ENCODE data around the gene CYB561D2.
"Not testable (repeated sequence)": the region's sequence is repeated elsewhere in the genome, so short reads cannot be mapped to it uniquely, and the experiment has no call there.

Gene CYB561D2, protein sequence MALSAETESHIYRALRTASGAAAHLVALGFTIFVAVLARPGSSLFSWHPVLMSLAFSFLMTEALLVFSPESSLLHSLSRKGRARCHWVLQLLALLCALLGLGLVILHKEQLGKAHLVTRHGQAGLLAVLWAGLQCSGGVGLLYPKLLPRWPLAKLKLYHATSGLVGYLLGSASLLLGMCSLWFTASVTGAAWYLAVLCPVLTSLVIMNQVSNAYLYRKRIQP

DNA sequence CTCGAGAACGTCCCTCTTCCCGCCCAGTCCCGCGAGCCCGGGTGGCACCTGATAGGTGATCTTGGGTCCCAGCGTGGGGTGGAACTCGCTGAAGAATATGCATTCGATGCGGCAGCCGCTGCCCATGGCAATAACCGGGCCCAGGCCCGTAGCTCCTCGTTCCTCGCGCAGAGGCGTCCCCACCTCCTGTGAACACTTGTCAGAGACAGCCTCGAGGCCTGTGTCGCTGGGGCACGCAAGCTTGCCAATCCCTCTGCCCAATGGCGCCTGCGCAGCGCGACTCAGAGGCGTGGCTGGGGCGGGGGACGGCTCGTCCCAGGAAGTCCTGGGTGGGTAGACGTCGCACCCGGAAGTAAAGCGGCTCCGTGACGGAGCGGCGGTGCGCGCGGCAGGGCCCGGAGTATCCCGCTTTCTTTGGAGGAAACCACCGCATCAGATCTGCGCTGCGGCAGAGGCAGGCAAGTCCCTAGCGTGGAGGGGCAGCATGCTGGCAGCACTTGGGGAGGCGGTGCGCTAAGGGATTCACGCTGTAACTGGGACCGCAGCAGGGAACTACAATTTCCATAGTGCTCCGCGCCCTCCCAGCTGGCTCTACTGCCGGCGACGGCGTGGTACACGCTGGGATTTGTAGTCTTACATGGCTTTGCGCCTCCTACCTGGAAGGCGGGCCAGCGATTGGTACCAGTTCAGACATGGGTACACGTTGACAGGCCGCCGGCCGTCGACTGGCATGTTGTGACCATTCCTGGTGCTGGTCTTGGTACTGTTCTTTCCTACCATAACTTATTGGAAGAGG is at the start of gene CYB561D2, which contains the start of gene NPRL2:
Gene CYB561D2 (plus strand): TSS at position 336 of the 796 bp plus-strand sequence. CDS start 572 bp downstream, outside the sequence.
Gene NPRL2 (minus strand): TSS at position 249 of the 796 bp plus-strand sequence. CDS start 123 bp downstream, at position 126.
- DNase-seq (ENCODE audit: low read depth), result peak; percentile 99

DNA sequence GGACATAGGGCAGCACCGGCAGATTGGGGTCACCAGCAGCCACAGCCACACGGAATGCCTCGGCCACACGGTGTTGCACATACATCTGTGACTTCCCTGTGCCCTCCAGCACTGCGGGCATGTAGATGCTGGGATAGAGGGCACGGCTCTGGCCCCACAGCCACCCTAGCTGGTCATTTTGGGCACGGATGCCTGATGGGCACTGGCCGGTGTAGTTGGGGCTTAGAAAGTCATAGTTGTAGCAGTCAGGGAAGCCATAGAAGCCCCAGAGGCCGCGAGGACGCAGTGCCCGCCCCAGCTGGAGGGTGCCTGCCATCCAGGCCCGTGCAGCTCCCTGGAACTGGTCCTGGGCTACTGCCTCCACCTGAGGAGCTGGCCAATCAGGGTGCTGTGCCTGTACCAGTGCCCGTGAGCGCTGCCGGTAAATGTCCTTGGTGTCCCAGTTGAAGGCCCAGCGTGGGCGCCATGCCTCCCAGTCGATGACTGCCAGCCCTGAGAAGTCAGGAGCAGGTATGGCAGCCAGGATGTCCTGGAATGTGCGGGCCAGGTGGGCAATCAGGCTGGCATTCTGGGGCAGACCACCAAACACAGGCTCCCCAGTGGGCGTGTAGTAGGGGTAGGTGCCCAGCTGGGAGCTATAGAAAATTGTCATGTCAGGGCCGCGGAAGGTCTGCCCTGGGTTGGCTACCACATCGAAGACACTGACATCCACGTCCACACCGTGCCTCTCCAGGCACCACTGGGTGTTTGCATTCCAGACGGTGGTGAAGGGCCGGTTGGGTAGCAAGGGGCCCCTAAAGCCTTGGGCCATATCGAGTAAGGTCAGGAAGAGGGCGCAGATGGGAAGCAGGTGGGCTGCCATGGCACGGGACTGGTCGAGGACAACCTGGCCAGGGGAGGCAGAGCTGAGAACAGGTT is 48.3 kb upstream of the CYB561D2 start:
- no peak for DNase-seq (ENCODE audit: low read depth)

DNA sequence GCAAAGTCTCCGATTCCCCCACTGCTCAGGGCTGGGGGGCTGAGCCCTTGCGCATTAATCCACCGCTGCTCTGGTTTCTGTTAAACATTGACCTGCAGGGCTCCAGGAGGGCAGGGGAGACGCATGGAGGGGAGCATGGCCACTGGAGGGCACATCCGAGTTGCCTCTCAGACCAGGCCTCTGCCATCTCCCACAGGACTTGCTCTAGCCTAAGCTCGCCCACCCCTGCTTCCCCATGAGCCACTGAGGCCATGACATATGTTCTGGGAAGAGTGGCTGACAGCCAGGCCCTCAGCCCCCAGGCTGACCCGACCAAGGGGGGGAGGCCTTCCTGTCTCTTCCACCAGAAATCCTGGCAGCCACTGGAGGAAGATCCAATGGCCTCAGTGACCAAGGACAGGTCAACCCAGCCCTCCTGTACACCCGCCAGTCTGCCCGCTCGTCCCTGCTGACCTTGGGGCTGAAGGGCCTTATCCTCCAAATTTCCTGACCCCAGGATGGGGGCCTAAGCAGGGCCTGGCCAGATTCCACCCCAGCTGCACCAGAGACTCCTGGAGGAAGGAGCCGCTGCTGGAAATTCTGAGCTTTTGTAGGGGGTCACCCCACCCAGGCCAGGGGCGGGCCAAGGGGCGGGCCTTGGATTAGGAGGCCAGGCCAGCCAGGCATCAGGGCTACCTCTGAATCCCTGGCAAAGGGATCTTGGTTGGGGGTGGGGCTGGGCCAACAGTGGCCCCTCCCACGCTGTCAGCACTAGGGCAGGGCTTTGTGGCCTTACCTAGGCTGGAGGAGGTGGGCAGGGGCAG is 47.4 kb upstream of the CYB561D2 start, which contains the start of gene HYAL1:
Gene HYAL1 (minus strand): TSS at position 562 of the 803 bp plus-strand sequence. CDS start 618 bp downstream, outside the sequence.
- no peak for DNase-seq (ENCODE audit: low read depth)

DNA sequence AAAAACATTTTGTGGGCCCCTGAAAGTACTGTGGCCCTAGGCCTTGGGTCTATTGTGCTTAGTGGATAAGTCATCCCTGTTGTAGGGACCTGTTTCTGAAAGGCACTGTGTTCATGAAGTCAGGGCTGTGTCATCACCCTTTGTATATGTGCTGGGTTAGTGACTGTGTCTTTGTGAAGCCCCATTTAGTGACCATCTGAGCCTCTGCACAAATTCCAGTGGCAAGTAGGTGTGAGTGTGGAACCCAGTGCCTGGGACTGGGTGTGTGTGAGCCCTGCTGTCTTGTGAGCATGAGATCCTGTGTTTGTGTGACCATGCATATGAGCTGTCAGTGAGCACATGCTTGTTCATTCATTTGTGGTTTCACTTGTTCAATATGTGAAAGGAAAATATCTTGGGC is 46.1 kb upstream of the CYB561D2 start:
- no peak for DNase-seq (ENCODE audit: low read depth)

DNA sequence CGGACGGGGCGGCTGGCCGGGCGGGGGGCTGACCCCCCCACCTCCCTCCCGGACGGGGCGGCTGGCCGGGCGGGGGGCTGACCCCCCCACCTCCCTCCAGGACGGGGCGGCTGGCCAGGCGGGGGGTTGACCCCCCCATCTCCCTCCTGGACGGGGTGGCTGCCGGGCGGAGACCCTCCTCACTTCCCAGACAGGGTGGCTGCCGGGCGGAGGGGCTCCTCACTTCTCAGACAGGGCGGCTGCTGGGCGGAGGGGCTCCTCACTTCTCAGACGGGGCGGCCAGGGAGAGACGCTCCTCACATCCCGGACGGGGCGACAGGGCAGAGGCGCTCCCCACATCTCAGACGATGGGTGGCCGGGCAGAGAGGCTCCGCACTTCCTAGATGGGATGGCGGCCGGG is 38.6 kb upstream of the CYB561D2 start:
- DNase-seq (ENCODE audit: low read depth), result not testable (repeated sequence)

DNA sequence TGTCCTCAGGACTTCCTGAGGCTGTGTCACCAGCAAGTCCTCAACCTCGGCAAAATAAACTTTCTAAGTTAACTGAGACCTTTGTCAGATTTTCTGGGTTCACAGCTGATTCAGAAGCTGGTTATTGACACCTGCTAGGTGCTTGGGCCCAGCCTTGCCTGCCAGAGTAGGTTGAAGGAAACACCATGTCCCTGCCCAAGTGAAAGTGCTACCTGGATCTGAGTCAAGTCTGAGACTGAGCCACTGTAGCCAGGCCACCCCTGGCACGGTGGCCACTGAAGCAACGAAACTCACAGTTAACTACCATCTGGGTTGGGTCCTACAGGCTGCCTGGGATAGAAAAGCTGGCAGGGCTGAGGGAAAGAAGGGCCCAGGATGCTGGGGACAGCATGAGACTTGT is 36.3 kb upstream of the CYB561D2 start:
- DNase-seq (ENCODE audit: low read depth), result no peak

DNA sequence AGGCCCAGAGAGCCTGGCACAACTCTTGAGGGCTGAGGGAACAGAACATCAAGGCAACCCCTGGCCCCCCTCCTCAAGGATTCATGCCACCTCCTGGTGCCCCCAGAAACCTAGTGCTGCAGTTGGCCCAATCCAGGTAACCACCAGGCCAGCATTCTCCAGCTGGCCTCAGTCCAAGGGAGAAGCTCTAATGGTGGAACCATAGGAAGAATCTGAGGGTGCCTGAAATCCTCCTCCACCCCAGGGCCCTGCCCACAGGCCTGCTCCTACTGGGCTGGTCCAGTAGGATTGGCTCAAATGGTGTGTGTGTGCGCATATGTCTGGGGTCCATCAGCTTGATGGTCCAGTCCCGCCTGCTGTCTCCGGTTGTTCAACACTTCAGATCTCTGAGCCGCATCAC is 35.8 kb upstream of the CYB561D2 start:
- no peak for DNase-seq (ENCODE audit: low read depth)

DNA sequence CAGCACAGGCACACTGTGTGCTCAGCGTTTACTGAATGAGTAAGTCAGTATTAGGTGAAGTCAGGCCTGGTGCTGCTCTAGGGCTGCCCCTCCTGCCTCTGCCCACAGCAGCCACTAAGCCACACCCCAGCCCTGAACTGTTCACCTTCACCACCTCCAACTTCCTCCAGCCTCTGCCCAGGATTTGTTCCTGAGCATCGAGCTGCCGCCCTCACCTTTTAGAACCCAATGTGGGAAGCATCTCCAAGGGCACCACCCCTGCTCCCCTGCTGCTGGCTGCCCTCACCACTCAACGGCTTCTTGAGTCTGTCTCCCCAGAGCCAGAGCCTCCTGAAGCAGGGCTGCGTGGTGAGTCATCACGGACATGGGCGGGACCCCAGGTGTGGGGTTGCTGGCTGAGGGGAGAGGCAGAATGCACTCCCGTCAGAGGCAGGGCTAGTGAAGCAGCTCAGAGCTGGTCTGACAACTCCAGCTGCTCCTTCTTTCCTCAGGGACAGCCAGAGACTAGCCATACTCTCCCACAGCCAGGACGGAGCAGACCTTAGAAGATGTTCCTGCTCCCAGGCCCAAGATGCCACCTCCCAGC is 33.9 kb upstream of the CYB561D2 start:
- peak; percentile 44 for DNase-seq (ENCODE audit: low read depth)

DNA sequence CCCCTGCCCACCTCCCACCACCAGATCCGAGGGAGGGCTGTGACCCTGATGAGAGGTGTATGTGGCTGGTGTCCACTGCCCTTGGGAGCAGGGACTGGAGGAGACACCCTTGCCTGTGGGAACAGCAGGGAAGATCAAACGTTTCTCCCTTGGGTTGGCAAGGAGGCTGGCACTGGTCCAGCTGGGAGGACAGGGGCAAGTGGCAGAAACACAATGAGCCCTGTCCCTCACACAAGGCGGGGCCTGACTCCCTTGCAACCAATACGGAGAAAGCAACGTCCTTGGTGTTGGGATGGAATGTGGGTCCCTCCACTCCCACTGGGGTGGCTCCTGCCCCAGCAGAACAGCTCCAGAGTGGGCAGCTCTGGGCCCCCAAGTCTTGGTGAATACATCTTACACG is 33.4 kb upstream of the CYB561D2 start:
- no peak for DNase-seq (ENCODE audit: low read depth)

DNA sequence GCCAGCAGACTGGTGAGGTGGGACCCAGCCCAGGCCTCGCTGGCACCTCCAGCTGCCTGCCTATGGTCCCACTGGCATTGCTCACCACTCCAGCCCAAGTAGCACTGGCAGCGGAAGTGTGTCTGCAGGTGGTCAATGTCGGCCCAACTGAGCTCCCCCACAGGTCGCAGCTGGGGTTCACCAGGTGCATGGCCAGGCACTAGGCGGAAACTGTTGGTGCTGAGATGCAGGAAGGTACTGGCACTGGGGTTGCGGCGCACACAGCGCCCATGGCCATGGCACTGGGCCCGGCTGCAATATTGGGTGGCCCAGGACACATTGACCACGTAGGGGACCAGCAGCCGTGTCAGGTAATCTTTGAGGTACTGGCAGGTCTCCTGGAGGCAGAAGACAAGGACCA is 32.5 kb upstream of the CYB561D2 start:
- DNase-seq (ENCODE audit: low read depth), result no peak

DNA sequence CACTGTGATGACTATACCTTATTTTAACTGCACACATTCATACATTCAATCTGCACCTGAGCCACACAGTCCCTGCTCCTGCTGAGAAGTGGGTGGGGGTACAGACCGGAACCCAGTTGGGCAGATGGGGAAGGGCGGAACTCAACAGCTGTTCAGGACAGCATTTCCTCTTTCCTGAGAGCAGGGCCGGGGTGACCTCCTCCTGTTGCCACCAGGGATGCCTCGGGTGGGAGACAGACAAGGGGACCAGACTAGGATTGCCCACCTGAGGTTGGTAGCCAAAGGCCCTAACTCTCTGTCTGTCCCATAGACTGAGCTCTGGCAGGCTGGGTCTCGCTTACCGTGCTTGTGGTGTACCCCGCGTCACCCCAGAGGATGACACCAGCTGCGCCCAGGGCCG is 32.0 kb upstream of the CYB561D2 start:
- no peak for DNase-seq (ENCODE audit: low read depth)

DNA sequence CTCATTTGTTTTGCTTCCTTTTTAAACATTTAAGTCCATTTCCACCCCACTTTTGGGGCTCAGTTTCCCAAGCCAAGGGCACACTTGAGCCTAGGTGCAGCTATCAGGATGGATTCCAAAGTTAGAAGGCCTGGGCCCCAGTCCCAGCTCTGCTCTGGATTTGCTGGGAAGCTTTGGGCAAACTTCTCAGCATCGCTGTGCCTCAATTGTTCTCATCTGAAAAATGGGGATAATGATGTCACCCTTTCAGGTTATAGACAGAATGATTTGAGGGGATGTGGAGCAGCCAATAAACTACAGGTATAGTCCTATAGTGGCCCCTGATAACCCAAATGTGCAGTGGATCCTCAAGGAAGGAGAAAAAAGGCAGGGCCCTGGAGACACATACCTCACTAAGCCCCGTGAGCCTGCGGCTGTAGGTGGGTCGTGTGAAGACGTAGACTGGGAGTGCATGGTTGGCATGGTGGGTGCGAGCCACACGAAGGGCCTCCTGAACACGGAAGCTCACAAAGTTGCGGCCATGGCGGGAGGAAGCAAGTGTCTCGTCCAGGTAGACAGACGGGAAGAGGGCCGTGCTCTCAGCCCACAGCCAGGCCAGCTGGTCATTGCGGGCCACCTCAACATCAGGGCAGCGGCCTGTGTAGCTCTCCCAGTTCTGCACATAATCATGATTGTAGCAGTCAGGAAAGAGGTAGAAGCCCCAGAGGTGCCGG is 31.3 kb upstream of the CYB561D2 start:
- DNase-seq (ENCODE audit: low read depth), result no peak

DNA sequence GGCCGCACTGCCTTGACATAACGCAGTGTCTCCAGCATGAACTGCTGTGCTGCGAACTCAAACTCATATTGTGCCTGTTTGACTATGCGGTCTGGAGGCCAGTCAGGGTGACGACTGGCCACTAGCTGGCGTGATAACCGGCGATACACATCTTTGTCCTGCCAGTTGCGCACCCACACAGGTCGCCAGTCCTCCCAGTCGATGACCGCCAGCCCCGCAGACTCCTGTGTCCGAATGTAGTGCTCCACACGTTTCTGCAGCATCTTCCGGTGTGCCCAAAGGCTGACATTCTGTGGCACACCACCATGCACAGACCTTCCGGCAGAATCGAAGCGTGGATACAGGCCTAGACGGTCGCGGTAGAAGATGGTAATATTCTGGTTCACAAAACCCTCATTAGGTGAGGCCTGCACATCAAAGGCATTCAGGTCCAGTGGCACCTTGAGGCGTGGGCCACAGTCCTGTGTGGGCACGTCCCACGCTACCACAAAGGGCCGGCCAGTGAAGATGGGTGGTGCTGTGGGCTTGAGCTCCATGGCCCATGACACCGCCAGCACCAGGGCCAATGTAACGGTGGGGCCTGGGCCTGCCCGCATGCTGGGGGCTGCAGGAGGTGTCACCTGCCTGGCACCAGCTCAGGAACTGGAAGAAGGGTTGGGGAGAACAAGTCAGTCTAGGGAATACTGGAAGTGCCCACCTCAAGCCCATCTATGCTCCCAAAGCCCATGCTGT is 30.6 kb upstream of the CYB561D2 start:
- no peak for DNase-seq (ENCODE audit: low read depth)

DNA sequence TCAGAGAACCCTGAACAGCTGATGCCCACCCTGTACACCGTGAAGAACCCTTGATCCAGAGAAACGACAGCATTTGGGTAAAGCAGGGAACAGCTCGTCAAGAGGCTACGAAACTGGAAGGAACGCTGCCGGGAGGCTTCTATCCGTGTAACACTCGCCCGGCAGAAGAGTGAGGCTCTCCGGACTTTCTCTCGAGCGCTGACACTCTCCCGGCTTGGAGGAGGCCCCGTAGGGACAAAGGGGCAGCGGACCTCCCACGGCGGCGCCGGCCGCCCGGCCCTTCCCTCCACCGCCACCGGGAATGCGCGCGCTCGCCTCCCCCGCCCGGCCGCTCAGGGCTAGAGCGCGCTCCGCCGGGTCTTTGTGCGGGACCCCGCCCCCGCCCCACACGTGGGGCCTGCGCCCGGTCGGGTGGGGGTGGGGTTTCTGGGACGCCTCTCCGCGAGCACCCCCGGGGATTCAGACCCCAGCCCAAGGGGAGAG is 29.8 kb upstream of the CYB561D2 start:
- DNase-seq (ENCODE audit: low read depth), result peak; percentile 68

DNA sequence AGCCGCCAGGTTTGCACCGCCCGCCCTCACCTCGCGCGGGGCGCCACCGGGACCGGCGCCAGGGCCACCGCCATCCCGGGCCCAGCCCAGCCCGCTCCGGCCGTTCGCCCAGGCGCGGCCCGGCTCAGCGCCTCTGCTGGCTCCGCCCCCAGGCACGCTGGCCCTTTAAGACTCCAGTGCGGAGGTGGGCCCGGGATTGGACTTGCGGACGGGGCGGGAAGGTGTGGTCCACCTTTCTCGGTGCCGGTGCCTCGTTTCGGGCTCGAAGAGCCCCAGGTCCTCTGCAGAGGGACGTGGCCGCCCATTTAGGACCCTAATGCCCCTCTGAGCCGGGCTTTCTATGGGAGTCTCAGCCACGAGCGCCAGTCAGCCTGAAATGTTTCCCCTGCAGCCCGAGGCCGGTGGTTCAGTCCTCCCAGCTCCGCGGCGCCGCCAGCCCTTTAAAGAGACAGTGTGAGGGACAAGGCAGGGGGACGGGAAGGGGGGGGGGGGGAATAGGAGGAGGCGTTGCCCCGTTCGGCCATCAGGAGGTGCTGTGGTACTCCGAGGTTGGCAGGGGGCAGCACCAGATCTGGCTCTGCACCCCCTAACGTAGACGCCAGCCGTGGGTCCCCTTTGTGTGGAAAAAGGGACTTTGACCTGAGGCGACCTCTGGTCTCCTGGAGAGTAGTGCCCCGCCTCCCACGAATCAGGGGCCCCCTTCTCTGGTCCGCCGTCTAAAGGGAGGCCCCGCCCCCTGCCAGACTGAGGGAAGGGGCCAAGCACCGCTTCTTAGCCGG is 29.1 kb upstream of the CYB561D2 start:
- DNase-seq (ENCODE audit: low read depth), result peak; percentile 77

DNA sequence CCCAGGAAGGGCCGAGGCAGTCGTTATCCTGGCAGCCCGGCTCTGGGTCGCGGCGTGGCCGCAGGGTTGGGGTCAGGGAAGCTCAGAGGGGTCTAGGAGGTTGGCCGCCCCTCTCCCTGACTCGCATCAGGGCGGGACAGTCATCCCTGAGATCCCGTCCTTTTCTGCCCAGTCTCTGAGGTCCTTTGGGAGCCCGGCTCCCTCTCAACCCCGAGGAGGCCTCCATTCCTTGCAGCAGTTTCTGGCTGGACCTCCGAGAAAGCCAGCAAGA is 28.6 kb upstream of the CYB561D2 start:
- no peak for DNase-seq (ENCODE audit: low read depth)

DNA sequence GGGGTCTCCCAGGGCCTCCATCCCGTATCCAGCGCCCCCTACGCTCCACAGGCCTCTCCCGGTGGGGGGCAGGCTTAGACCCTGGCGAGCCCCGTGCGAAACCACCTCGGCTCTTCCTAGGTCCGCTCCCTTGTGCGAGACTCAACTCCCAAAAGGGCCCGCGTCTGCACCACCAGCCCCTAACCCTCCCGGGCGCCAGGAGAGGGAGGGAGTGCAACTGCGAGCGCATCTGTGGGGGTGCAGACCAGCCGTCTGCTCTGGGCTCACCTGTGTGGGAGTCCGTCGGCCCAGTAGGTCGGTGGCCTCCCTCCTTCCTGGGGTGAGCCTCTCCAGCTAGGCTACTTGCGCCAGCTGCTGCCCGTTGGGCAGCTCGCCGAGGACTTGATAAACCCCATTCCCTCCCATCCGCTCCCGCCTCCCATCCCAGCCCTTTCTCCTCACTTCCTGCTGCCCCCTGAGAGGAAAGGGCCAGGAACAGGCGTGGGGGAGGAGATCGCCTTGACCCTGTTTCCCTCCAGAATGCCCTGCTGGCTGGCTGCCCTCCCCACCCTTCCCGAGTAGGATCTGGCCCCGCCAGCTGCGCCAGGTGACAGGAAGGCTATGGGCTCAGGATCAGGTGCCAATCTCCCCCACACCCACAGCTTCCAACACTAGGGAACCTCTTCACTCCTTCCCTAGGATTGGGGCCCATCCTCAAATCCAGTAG is 28.1 kb upstream of the CYB561D2 start, which contains the start of gene HYAL2:
Gene HYAL2 (minus strand): TSS at position 360 of the 706 bp plus-strand sequence. CDS start 2,256 bp downstream, outside the sequence.
- no peak for DNase-seq (ENCODE audit: low read depth)

DNA sequence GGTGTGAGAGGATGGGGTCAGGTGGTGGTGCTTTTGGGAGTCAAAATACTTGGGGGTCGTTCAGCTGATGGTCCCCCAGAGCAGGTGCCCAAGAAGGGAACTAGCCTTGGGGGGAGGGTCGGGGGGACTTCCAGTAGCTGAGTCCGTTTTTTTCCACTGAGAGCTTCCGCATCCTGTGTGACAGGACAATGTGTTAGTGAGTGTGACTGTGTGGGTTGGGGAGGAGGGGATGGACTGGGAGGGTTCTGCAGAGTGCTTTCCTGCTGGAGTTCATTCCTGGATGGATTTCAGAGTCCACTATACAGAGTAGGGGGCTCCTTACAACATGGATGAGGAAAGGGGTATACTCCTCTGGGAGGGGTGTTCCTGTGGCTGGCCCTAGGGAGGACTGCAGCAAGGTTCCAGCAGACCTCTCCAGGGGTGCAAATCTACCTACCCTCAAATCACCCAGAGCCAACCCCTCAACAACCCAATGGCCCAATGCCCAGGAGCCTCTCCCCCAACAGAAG is 27.5 kb upstream of the CYB561D2 start:
- DNase-seq (ENCODE audit: low read depth), result no peak
